ENCODE data around the gene FHIT. TPM values are rescaled to one million over a fixed set of nuclear protein-coding genes. Genes with fewer than 3 reads are reported as not detected.

FHIT gene
- total RNA-seq, 2 experiments from 2014 or later: 86.0 to 90.6 TPM

GRCh38 chr3:60609446-60609845 lies 641.8 kb downstream of the FHIT start:
- ATAC-seq (ENCODE audit: poor library complexity): no peak
- POLR2A ChIA-PET: no interaction called here
- H3K4me3 Mint-ChIP-seq: no peak overlapping the region
- no peak for TF ChIP-seq CTCF (IDR thresholded peaks at IDR 0.05)
- H3K9me3 Mint-ChIP-seq: no peaks in the 10 kb centered on the region
- CTCF ChIA-PET: interaction anchor here (1.2 kb wide), 1 partner anchor 10 kb away, joined by 3 read pairs; no protein-coding TSS in a partner anchor
- intact Hi-C loops (cut with DNase I, micrococcal nuclease): no loop called here
- Histone ChIP-seq H3K4me1 (ENCODE audit: insufficient read depth, low read length) (no peaks in the 10 kb centered on the region), H3K27me3 (ENCODE audit: control insufficient read depth in 1 of 2, insufficient read depth in 2 of 2, low read length in 2 of 2) (no peaks in the 10 kb centered on the region), H3K27ac (ENCODE audit: low read depth in 1 of 2, low read length in 2 of 2) (no peak overlapping the region), H3K36me3 (ENCODE audit: insufficient read depth, low read length) (no peaks in the 10 kb centered on the region), H3K4me3 (ENCODE audit: low read length) (no peak overlapping the region), H3K9me3 (ENCODE audit: control insufficient read depth in 1 of 2, insufficient read depth in 1 of 2, low read length in 2 of 2) (no peaks in the 10 kb centered on the region)
- H3K4me1 Mint-ChIP-seq (ENCODE audit: low read depth): no peaks in the 10 kb centered on the region
- H3K27me3 Mint-ChIP-seq: no peaks in the 10 kb centered on the region
- DNase-seq: no peak
- no peak overlapping the region for H3K27ac Mint-ChIP-seq
- no peaks in the 10 kb centered on the region for H3K36me3 Mint-ChIP-seq (ENCODE audit: low read depth)

GRCh38 chr3:60603860-60604259 lies 647.4 kb downstream of the FHIT start:
- Histone ChIP-seq H3K36me3 (ENCODE audit: insufficient read depth, low read length) (no peaks in the 10 kb centered on the region), H3K27me3 (ENCODE audit: control insufficient read depth in 1 of 2, insufficient read depth in 2 of 2, low read length in 2 of 2) (no peaks in the 10 kb centered on the region), H3K4me1 (ENCODE audit: insufficient read depth, low read length) (no peaks in the 10 kb centered on the region), H3K4me3 (ENCODE audit: low read length) (no peak overlapping the region), H3K9me3 (ENCODE audit: control insufficient read depth in 1 of 2, insufficient read depth in 1 of 2, low read length in 2 of 2) (no peaks in the 10 kb centered on the region), H3K27ac (ENCODE audit: low read depth in 1 of 2, low read length in 2 of 2) (no peak overlapping the region)
- DNase-seq (no peak), ATAC-seq (ENCODE audit: poor library complexity) (no peak)
- Mint-ChIP-seq H3K36me3 (ENCODE audit: low read depth) (no peaks in the 10 kb centered on the region), H3K27ac (no peak overlapping the region), H3K4me1 (ENCODE audit: low read depth) (peaks cover 27% of the 10 kb centered on the region), H3K9me3 (no peaks in the 10 kb centered on the region), H3K27me3 (no peaks in the 10 kb centered on the region), H3K4me3 (no peak overlapping the region)
- ChIA-PET CTCF (no interaction called here), POLR2A (interaction anchor here (1.1 kb wide), 1 partner anchor 18 kb away, joined by 3 read pairs; no protein-coding TSS in a partner anchor)
- TF ChIP-seq CTCF (IDR thresholded peaks at IDR 0.05): no peak
- intact Hi-C loops (cut with DNase I, micrococcal nuclease): no loop called here

- no peak for TF ChIP-seq CTCF (IDR thresholded peaks at IDR 0.05)
- POLR2A ChIA-PET: no interaction called here
- Histone ChIP-seq H3K9me3 (ENCODE audit: control insufficient read depth in 1 of 2, insufficient read depth in 1 of 2, low read length in 2 of 2) (no peaks in the 10 kb centered on the region), H3K27ac (ENCODE audit: low read depth in 1 of 2, low read length in 2 of 2) (no peak overlapping the region), H3K4me3 (ENCODE audit: low read length) (no peak overlapping the region), H3K4me1 (ENCODE audit: insufficient read depth, low read length) (no peaks in the 10 kb centered on the region), H3K27me3 (ENCODE audit: control insufficient read depth in 1 of 2, insufficient read depth in 2 of 2, low read length in 2 of 2) (no peaks in the 10 kb centered on the region), H3K36me3 (ENCODE audit: insufficient read depth, low read length) (no peaks in the 10 kb centered on the region)
- peaks cover 27% of the 10 kb centered on the region for H3K4me1 Mint-ChIP-seq (ENCODE audit: low read depth)
- no peaks in the 10 kb centered on the region for H3K9me3 Mint-ChIP-seq
- CTCF ChIA-PET: no interaction called here
- ATAC-seq (ENCODE audit: poor library complexity) (no peak), DNase-seq (no peak)
- no peaks in the 10 kb centered on the region for H3K27me3 Mint-ChIP-seq
- intact Hi-C loops (cut with DNase I, micrococcal nuclease): no loop called here
- no peak overlapping the region for H3K4me3 Mint-ChIP-seq
- H3K27ac Mint-ChIP-seq: no peak overlapping the region
- H3K36me3 Mint-ChIP-seq (ENCODE audit: low read depth): no peaks in the 10 kb centered on the region
Observed at GRCh38 chr3:60600848-60601247, 650.4 kb downstream of the FHIT start.

Data from CD4-positive, alpha-beta T cell (primary cell).